AG04450 (cell line): Measurements from ENCODE around the gene DIP2C. TPM values are rescaled to one million over a fixed set of nuclear protein-coding genes. Genes with fewer than 3 reads are reported as not detected.

Source experiments
- CTCF ChIA-PET: fragments of 300-600, 350-600 bp; formaldehyde crosslinking; extraction: SDS; loops from one replicate; lab custom pipeline; 2022; ENCODE audit warnings: antibody characterized with exemption, inconsistent platforms; lab: Charles Lee
- POLR2A ChIA-PET: fragments of 350-600 bp; formaldehyde crosslinking; extraction: SDS; loops from one replicate; lab custom pipeline; 2021; ENCODE audit warnings: antibody characterized with exemption, inconsistent platforms; lab: Yijun Ruan, JAX
- DNase-seq: peaks from one replicate; pipeline ENCODE4 v3.0.0-alpha.2; 2011; ENCODE audit warnings: low read depth, low spot score
- H3K27ac ChIP-seq: one replicate; pipeline ENCODE4 v1.5.1; 2012; ENCODE audit warnings: low read depth, low read length, control low read depth
- H3K27me3 ChIP-seq: one replicate; pipeline ENCODE4 v1.6.0; 2012; ENCODE audit warnings: low read length; ENCODE audit not compliant: control insufficient read depth, insufficient read depth
- H3K4me3 ChIP-seq: 2 replicates; pipeline ENCODE4 v1.5.1; 2011; ENCODE audit warnings: mild to moderate bottlenecking, low read depth, low read length, control low read depth
- H3K9me3 ChIP-seq: 2 replicates; pipeline ENCODE4 v1.5.1; 2012; ENCODE audit warnings: low read length; ENCODE audit not compliant: control insufficient read depth, insufficient read depth
- polyA plus RNA-seq: library from polyadenylated mRNA; depleted of rRNA; stranded (reverse); fragments of >200 nt; gene quantifications from 2 replicates; pipeline ENCODE4 v1.2.3, GENCODE V29; 2011
- TF ChIP-seq, protein P1 (sequence below): IDR thresholded peaks from 2 replicates; pipeline ENCODE4 v1.5.1; 2011; ENCODE audit warnings: low read depth, low read length, control low read depth, inconsistent platforms

Gene DIP2C
- polyA plus RNA-seq, 1 experiment, result 9.6 TPM

DNA sequence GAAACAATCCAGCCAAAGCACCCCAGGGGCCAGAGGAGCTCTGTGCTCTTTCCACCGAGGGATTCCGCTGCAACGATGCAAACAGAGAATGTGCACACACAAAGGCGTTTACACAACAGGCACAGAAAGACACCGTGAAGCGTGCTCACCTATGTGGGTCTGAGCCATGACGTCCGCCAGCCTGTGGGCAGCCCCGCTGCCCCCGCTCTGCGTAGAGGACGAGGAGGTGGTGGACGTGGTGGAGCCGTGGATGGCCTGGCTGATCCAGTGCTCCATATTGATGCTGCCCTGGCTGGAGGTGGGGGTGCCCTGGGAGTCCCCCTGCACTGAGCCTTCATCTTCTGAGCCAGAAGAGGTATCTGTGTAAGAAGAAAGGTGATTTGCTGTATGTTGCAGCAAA is 266.8 kb downstream of the DIP2C start:
- POLR2A ChIA-PET, result no interaction called here
- H3K27ac ChIP-seq, result no peak overlapping the region
- peaks cover 7% of the 10 kb centered on the region; the same call in 1 of the 2 replicates for H3K9me3 ChIP-seq
- no peaks in the 10 kb centered on the region for H3K27me3 ChIP-seq
- TF ChIP-seq, protein P1, sequence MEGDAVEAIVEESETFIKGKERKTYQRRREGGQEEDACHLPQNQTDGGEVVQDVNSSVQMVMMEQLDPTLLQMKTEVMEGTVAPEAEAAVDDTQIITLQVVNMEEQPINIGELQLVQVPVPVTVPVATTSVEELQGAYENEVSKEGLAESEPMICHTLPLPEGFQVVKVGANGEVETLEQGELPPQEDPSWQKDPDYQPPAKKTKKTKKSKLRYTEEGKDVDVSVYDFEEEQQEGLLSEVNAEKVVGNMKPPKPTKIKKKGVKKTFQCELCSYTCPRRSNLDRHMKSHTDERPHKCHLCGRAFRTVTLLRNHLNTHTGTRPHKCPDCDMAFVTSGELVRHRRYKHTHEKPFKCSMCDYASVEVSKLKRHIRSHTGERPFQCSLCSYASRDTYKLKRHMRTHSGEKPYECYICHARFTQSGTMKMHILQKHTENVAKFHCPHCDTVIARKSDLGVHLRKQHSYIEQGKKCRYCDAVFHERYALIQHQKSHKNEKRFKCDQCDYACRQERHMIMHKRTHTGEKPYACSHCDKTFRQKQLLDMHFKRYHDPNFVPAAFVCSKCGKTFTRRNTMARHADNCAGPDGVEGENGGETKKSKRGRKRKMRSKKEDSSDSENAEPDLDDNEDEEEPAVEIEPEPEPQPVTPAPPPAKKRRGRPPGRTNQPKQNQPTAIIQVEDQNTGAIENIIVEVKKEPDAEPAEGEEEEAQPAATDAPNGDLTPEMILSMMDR, result no peak
- CTCF ChIA-PET, result no interaction called here
- no peak for DNase-seq
- H3K4me3 ChIP-seq, result no peak overlapping the region

DNA sequence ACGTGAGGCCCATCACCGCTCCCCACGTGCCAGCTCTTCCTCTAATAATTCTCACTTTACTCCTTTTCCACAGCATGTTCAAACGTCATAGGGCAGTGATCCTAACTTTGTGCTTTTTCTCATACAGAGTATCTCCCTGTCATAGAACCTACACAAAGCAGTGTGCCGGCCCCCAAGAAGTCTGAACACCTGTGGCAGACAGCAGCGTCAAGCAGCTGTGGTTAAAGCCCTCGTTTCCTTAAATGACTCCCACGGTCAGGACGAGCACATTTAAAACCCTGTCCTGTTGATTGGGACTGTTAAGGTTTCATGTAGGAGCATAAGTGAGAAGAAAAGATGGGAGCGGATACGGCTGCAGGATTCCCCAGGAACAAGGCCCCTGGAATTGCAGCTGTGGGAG is 267.2 kb downstream of the DIP2C start:
- no peak overlapping the region for H3K4me3 ChIP-seq
- H3K9me3 ChIP-seq, result peaks cover 7% of the 10 kb centered on the region; the same call in 1 of the 2 replicates
- TF ChIP-seq, protein P1, result no peak
- ChIA-PET CTCF (no interaction called here), POLR2A (no interaction called here)
- no peaks in the 10 kb centered on the region for H3K27me3 ChIP-seq
- DNase-seq, result no peak
- H3K27ac ChIP-seq, result no peak overlapping the region

DNA sequence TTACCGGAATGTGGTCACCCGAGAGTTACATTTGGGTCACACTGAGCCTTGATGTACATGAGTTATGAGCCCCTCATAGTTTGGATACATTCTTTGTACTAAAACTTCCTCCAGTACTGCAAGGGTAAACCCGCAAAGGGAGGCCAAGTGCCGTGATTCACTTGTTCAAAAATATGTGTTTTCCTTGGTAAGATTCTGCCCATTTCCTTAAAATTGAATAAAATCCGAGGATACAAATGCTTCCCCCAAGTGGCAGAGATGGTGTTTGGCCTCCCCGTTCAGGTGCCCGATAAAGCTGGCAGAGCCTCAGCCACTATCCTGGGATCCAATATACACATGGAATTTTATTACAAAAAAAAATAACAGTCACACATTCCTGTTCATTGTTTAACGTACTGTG is 268.3 kb downstream of the DIP2C start:
- CTCF ChIA-PET, result no interaction called here
- DNase-seq, result no peak
- POLR2A ChIA-PET, result no interaction called here

DNA sequence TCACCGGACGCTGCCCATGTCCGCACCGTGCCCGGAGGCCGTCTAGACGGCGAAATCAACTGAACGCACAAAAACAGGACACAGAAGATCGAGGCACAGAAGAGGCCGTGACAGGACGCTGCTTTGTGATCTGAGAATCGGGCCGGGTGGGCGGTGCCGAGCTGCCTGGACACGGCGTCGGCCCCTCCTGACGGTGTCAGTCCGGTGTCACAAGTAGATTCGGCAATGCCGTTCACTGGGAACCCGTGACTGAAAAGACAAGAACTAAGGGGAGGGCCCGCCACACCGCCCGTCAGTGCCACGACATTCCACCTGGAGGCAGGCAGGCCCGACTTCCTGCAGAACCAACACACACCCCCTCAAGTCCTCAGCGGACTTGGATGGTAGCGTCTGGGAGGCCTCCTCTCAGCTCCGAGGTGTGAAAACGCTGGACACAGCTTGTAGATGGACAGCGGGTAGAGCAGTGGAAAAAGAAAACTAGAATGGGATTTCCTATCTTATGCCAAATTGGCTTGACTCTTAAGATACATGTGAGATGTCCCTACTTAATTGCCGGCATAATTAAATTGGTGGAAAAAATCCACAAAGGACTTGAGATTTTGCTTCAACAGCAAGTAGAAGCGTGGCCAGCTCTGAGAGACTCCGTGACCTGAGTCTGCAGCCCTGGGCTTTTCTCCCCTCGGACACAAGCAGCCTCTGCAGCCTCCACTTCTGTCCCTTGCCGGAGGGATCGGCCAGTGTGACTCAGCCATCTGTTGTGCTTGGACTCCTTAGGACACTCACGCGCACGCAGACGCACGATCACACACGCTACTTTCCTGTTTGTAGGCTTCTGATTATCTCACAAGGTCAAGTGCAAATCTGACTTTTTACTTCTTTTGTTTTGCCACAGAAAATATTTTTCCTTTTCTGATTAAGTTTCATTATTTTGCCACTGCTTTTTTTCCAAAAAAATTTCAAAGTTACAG is 269.0 kb downstream of the DIP2C start:
- CTCF ChIA-PET, result no interaction called here
- Histone ChIP-seq H3K9me3 (peaks cover 7% of the 10 kb centered on the region; the same call in 1 of the 2 replicates), H3K27ac (no peak overlapping the region), H3K4me3 (no peak overlapping the region), H3K27me3 (no peaks in the 10 kb centered on the region)
- POLR2A ChIA-PET, result no interaction called here
- DNase-seq, result no peak
- TF ChIP-seq, protein P1, result no peak

More for the DNA sequence above, 268.3 kb downstream of the DIP2C start:
- Histone ChIP-seq H3K4me3 (no peak overlapping the region), H3K27me3 (no peaks in the 10 kb centered on the region), H3K9me3 (peaks cover 7% of the 10 kb centered on the region; the same call in 1 of the 2 replicates), H3K27ac (no peak overlapping the region)
- TF ChIP-seq, protein P1, result no peak

DNA sequence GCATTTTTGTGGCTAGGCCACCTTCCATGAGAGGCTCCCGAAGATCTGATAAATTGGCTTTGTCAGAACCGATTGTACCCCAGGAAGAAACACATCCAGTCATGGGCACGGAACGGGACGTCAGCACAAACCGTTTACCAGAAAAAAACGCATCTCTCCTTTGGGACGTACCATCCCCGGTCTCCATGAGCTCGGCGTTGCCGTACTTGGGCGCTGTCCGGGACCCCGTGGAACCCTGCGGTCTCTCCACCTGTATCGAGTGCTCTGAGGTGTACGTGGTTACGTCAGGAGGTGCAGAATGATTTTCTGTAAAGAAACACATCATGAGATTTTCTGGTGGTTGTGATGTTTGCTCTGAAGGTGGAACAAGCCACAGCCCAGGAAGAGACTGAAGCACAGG is 270.6 kb downstream of the DIP2C start:
- Histone ChIP-seq H3K9me3 (peaks cover 7% of the 10 kb centered on the region; the same call in 1 of the 2 replicates), H3K27me3 (no peaks in the 10 kb centered on the region), H3K4me3 (no peak overlapping the region), H3K27ac (no peak overlapping the region)
- TF ChIP-seq, protein P1, result no peak
- DNase-seq, result no peak
- ChIA-PET POLR2A (no interaction called here), CTCF (no interaction called here)
